GM12873 (cell line): ENCODE measurements around the gene SPEF1.

Source experiments
- CTCF ChIP-seq: IDR thresholded peaks from 2 replicates; pipeline ENCODE4 v1.5.1; 2012; ENCODE audit warnings: low read depth, mild to moderate bottlenecking, moderate library complexity, low read length, control low read depth; ENCODE audit not compliant: insufficient read depth; ENCODE audit errors: missing control alignments

SPEF1 gene

GRCh38 chr20:3812975-3813847 lies 32.0 kb upstream of the SPEF1 start:
- no peak for TF ChIP-seq CTCF

GRCh38 chr20:3812259-3812681 lies 31.0 kb upstream of the SPEF1 start:
- TF ChIP-seq CTCF = no peak

GRCh38 chr20:3811467-3812258 lies 30.4 kb upstream of the SPEF1 start:
- TF ChIP-seq CTCF = no peak

- no peak for TF ChIP-seq CTCF
Measured at GRCh38 chr20:3808544-3808943, 27.3 kb upstream of the SPEF1 start.

GRCh38 chr20:3804781-3805180 lies 23.5 kb upstream of the SPEF1 start:
- TF ChIP-seq CTCF = no peak

GRCh38 chr20:3804254-3804751 lies 23.1 kb upstream of the SPEF1 start:
- no peak for TF ChIP-seq CTCF

GRCh38 chr20:3803854-3804253 lies 22.6 kb upstream of the SPEF1 start:
- no peak for TF ChIP-seq CTCF
